Amygdala (tissue), 56 donors: ENCODE data around the gene ANKRD37.
A peak's percentile ranks its signal among the peaks of the same experiment; 100 is the strongest.

Experiments
- DNase-seq, 56 donors: peaks; one replicate each; lab custom pipeline; 2025; lab: John Stamatoyannopoulos, UW

Gene ANKRD37

DNA sequence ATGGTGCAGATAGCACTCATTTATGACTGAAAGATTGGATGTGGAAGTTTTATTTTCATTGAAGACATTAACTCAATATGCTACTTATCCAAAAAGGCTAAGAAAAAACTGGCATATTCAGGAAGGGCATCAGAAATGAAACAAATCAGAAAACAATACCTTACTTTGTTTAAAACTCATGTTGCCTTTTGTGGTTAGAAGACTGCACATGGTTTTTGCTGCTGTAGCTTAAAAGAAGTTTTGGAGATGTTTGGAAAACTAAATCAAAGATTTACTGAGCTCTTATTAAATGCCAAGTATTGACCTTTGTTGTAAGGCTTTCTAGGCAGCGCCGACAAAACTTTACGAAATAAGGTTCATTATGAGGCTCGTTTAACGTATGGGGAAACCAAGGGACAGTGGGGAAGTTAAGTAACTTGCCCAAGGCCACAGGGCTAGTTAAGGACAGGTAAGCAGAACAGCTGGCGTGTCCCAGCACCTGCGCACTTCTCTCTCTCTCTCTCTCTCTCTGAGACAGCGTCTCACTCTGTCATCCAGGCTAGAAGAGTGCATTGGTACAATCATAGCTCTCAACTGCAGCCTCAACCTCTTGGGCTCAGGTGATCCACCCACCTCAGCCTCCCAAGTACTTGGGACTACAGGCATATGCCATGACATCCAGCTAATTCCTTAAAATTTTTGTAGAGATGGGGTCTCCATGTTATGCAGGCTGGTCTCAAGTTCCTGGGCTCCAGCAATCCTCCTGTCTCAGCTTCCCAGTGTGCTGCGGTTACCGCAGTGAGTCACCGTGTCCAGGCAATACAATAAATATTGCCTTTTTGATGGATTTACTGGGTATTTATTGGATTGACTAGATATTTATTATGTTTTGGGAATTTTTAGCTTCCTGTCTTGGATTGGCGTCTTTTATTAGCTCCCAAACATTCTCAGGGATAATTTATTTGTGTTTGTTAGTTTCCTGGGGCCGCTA lies 17.0 kb upstream of the ANKRD37 start:
- DNase-seq: no peak

DNA sequence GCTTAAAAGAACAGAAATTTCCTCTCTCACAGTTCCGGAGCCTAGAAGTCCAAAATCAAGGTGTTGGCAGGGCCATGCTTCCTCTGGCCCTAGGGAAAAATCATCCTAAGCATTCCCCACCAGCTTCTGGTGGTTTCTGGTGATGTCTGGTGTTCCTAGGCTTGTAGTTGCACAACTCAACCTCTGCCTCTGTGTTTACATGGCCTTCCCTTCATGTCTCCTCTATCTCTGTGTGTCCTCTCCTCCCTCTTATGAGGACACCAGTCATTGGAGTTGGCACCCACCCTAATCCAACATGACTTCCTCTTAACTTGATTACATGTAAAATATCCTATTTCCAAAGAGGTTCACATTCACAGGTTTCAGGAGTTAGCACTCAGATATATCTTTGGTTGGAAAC lies 16.3 kb upstream of the ANKRD37 start:
- DNase-seq: no peak

DNA sequence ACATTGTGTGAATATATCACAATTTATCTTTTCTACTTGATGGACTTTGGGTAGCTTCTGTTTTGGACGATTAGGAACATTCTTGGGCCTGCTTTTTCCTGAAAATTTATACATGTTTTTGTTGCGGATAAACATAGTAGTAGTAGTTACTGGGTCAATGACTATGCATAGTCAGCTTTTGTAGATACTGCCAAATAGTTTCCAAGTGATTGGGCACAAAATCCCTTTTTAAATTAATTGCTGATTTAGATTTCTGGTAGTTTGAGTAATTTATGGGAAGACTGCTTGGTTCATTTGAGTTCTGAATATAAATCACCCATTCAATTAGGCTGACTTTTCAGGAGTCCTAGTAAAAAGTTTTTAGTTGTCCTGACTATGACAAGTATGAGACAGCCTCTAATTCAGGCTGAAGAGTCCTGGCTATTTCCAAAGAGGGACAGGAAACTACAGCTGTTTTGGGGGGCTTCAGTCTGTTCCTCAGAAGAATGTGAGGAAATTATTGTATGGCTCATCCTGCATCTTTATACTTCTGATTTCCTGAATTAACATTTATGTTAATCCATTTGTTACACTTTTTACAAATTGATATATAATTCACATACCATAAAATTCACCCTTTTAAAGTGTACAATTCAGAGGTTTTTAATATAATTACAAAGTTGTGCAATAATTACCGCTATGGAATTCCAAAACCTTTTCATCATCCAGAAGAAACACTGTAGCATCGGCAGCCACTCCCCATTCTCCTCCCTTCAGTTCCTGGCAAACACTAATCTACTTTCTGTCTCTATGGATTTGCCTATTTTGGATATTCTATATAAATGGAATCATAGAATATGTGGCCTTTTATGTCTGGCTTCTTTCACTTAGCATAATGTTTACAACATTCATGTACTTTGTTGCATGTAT lies 15.1 kb upstream of the ANKRD37 start:
- DNase-seq: no peak

DNA sequence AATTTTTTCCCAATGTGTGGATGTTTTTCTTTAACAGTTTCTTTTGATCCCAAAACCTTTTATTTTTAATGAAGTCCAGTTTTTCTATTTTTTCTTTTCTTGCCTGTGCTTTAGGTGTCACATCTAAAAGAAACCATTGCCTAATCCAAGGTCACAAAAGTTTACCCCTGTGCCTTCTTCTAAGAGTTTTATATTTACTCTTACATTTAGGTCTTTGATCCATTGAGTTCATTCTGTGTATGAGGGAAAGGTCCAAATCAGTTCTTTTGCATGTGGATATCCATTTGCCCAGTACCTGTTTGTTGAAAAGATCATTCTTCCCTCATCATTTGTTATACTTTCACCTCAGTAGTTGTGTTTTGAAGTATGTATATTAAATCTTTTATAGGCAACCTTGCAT lies 13.9 kb upstream of the ANKRD37 start:
- DNase-seq: no peak

DNA sequence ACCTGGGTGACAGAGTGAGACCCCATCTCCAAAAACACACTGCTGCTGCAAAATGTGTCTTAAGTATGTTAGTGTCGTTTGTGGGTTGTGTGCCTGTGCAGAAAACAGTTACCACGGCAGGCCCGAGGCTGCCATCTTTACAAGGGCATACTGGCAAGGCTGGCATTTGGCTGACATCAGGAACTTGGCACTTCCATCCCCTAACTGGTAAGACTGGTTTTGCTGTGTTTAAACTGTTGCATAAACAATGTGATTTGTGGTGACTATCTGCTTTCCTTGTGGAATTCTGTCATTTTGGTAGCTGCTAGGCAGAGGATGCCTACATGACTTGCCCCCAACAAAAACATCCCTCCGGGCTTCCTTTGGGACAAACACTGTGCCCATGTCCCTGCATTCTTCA lies 13.2 kb upstream of the ANKRD37 start:
- no peak for DNase-seq

DNA sequence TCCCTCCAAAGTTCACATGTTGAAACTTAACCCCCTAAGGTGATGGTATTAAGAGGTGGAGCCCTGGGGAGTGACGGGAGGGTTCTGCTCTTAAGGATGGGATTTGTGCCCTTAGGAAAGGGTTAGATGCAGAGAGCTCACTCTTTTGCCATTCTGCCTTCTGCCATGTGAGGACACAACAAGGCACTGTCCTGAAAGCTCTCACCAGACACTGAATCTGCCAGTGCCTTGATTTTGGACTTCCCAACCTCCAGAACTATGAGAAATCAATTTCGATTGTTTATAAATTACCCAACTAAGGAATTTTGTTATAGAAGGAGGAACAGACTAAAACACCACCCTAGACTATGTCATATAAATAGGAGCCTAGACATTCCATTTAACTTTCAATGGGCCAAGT lies 12.6 kb upstream of the ANKRD37 start:
- DNase-seq: no peak

DNA sequence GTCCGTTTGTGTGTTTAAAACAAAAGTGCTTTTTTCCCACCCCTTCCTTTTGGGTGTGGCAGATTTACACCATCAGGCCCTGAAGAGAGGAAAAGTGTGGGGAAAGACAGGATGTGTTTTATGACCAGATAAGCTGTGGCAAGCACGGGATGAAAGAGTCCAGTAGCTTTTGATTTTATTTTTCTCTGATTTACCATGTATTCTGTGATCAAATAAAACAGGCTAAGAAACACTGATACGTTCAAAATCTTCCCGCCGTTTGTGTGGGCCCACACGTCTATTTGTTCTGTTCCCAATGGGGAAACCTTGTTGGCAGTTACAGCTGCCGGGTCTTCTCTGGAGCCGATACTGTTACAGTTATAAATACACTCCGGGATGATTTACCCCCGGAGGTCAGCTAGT lies 11.7 kb upstream of the ANKRD37 start:
- DNase-seq: no peak

DNA sequence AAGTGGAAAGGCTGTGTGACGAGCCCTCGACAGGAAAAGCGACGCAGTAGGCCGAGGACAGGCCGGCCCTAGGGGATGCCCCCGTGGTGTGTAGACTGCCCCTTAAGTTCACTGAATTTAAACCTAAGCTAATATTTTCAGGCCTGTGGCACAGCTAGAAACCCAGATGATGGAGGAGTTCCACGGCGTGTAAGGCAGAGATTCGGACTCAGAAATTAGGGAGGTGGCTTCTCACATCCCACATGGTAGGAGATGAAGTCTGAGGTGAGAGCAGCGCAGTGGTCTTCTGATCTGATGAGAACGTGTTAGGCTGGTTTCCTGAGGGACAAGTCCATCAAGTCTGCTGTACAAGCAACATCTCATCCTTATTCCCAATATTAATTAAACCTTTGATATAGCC lies 8.7 kb upstream of the ANKRD37 start:
- DNase-seq: no peak

DNA sequence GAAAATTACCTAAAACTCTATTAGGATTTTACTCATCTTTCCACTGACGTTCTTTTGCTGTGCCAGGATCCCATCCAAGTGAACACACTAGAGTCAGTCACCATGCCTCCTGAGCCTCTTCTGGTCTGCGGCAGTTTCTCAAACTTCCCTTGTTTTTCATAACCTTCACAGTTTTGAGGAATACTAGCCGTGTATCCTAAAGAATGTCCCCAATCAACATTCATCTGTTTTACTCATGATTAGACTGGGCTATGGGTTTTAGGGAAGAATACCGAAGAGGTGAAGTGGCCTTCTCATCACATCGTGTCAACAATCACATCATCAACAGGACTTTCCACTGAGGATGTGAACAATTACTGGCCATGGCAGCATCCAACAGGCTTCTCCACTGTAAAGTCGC lies 5.7 kb upstream of the ANKRD37 start:
- no peak for DNase-seq

DNA sequence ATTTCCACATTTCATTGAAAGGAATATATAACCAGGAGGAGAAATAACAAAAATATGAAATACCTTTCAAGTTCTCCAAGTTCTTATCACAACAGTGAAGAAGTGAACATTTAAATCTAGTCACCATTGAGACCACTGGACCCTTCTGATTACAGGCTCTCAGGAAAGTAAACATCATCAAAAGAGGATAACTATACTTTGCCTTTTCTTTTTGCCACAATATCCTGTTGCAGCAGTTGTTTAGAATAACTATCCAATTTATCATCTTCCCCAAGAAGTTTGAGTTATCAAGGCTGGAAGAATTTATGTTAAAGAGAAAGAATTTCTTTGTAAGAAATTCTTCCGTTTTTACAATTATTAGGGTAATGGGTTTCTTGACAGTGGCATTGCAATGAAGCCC lies 4.5 kb upstream of the ANKRD37 start:
- no peak for DNase-seq

DNA sequence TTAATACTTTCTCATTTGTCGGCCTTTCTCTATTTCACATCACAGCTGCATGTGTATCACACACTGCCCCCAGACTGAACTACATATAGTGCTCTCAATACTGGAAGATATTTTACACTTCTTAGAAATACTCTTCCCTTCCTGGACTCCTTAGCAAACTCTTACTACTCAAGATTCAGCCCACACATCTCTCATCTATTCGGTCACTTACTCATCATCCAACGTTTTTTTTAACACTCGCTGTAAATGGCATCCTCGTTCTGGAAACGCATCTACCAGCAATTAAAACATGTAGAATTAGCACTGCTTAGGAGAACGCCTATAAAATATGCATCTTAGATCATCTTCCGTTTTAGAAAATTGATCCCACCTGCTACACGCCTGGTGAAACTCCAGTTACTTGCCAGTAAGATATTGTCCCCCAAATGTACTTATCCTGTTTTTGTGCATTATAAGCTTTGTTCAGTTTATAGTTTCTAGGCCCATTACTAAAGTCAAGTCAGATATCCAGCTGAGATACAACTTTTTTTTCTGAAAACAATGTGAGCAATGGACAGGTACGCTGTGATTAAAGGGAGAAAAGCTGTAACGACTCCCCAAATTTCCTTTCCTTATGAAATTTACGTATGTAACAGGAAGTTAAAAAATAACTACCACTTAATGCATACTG lies 1.9 kb upstream of the ANKRD37 start:
- DNase-seq: peak in 3 of 56 donors; percentile 19 to 41 (median 23)

DNA sequence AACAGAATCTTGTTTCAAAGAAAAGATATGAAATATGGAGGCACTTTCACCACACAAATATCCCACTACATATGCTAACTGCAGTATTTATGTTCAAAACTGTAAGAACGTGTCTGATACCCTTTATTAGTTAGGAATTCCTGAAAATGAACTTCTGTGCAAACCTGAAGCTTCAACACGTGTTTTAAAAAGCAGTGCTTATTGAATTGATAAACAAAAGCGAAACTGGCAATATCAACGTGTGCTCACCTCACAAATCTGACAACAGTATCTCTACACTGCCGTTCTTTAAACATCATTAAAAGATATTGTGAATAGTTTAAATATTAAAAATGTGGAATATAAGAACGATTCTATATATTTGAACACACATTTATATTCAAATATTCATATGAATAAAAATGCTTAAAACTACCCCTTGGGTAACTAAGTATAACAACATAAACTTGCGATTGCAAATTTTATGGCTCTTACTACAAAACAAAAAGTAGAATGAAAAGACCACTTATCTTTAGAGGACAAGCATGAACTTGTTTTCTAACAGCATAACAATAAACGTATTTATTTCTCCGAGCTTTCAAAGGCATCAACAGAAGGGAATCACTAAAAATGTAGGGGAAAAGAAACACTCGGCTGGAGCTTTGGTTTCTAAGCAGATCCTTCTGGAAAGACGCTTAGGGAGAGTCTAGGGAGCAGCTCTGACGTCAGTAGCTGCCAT lies 1.2 kb upstream of the ANKRD37 start, which contains the start of gene LRP2BP:
LRP2BP (minus strand) TSS at position 687 of the 718 bp plus-strand sequence. CDS start 17,738 bp downstream, outside the sequence.
- peak in 1 of 56 donors; percentile 50 for DNase-seq

DNA sequence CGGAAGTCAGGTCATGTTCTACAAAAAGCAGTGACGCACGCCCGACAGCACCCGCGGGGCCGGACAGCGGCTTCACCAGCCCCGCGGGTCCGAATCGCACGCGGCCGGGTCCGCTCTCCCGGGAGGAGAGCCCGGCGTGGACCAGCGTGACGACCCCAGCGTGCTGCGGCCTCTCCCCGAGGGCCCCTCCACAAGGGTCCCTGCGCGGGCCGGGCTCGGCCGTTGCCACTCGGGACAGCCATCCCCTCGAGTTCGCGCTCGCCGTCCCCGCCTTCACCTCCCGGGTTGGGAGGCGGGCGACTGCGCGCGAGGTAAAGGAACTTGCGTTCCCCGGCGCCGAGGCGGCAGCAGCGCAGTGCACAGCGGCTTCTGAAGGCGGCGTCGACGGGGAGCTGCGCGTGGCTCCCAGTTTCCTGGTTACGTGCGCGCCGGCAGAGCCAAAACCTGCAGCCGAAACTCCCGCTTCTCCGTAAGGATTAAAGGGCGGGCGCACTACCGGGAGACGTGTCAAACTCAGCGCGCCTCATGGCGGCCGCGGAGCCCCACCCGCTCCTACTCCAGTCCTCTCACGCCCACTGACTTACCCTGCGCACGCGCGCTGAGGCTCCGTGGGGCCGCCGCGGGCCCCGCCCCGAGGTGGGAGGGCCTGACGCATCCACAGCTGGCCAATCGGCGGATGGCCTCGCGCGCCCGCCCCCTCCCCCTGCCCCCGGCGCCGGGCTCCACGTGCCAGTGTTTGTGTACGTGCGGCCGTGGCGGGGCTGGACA lies 501 bp upstream of the ANKRD37 start:
- peak; percentile 58 to 99 (median 94) for DNase-seq

DNA sequence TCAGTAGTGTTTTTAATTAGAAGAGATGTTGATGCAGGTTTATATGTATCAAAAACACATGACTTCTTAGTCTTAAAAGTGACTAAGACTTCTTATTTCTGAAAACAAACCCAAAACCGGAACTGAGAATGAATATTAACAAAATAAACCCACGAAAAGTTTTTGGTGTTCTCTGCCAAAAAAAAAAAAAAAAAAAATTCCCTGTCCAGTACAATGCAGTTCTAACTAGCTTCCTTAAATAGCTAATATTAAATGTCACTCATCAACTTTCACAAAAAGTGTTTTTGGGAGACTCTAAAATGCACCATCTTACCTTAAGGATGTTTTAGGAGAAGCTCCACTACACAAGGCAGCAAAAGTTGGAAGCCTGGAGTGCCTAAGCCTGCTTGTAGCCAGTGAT lies 2.0 kb downstream of the ANKRD37 start:
- no peak for DNase-seq

DNA sequence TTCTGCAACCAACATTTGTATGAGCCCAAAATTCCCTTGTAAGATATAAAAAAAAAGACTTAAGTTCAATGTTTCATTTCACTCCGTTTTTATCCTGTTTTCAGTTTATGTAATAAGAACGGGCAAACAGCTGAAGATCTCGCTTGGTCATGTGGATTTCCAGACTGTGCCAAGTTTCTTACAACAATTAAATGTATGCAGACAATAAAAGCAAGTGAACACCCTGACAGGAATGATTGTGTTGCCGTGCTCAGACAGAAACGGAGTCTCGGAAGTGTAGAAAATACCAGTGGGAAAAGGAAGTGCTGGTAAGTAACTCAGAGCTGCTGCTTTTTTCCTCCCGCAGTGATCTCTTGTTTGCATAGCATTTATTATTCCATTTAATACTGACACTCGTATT lies 2.8 kb downstream of the ANKRD37 start:
- peak in 3 of 56 donors; percentile 7 to 9 (median 8) for DNase-seq

DNA sequence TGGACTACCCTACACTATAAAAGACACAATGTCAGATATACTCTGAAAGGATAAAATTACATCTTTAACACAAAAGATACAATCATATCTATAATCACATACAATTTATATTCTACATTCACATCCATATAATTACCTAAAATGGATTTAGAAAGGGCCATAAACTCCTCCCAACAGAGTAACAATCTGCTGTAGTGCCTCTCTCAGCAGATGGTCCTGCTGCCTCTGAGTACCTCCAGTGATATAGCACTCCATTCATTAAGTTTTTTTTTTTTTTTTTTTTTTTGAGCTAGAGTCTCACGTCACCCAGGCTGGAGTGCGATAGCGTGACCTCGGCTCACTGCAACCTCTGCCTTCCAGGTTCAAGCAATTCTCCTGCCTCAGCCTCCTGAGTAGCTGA lies 7.4 kb downstream of the ANKRD37 start:
- no peak for DNase-seq

DNA sequence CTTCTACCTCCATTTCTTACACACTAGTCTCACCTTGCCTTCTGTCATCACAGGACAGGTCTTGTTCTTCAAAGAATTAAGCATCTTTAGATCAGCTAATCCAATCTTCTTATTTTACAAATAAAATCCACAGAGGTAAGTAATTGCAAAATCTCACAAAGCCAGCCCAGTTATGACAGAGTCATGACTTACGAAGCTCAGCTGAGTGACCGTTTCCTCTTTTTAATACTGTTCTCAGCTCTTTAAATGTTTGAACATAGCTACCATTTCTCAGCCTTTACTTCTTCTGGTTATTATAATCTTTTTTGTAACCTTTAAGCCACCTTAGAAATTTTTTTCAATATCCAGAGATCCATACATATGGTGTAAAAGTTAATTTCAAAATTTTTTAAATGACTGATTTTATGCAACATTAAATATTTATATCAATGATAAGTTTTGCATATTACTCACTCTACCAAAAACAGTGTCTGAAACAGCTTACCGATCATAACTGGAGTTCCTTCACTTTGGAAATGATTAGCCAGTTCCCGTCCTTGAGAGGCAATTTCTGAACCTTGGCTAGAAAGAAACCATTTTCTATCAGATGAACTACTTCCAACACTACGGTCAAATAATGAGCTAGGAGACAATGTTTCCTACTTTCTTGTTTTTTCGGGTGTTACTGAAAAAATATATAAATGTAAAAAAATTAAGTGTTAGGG lies 8.8 kb downstream of the ANKRD37 start:
- DNase-seq: no peak

DNA sequence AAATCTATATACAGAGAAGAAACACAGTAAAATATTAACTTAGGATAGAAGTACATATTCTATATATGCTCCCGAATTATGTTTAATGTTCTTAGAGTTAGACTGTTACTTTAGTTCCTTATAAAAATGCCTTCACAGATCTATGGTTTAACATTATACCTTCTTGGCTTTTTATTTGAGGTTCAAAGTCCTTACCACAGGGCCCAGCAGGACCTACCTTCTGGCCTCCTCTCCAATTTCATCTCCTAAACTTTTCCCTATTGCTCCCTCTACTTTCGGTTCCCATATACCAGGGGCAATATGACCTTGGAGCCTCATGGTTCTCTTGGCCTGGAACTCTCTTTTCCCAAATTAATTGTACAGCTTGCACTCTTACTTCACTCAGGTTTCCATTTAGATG lies 11.8 kb downstream of the ANKRD37 start:
- DNase-seq: no peak

DNA sequence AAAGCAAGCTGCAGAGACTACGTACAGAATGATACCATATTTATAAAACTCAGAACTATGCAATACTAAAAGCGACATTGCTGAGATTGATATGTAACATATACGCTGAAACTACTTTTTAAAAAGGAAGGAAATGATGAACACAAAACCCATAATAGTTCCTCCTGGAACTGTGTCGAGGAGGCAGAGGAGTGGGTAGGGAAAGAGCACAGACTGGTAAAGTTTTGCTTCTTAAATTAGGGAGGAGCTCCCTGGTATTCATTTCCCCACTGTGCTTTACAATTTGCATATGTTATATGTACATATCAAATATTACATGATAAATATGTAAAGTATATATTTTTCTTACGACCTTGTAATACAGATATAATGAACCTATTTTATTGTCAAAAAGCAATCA lies 15.2 kb downstream of the ANKRD37 start:
- no peak for DNase-seq
